HEK293T (cell line): ENCODE measurements around the gene DROSHA.

Experiments
- ARNT ChIP-seq: fragments of 450-650 bp; IDR thresholded peaks from 2 replicates; pipeline ENCODE4 v1.6.1; 2017; ENCODE audit warnings: mild to moderate bottlenecking
- BHLHE40 ChIP-seq: fragments of 450-650 bp; IDR thresholded peaks from 2 replicates; pipeline ENCODE4 v1.6.1; 2016; ENCODE audit warnings: mild to moderate bottlenecking, moderate library complexity, borderline replicate concordance
- CTBP1 ChIP-seq: fragments of 450-650 bp; IDR thresholded peaks from 2 replicates; pipeline ENCODE4 v1.6.1; 2016; ENCODE audit warnings: borderline replicate concordance
- ELF4 ChIP-seq: fragments of 450-650 bp; IDR thresholded peaks from 2 replicates; pipeline ENCODE4 v1.6.1; 2017; ENCODE audit warnings: antibody characterized with exemption
- FOXA1 ChIP-seq: fragments of 450-650 bp; IDR thresholded peaks from 2 replicates; pipeline ENCODE4 v1.6.1; 2016; ENCODE audit warnings: mild to moderate bottlenecking
- FOXK2 ChIP-seq: fragments of 450-650 bp; IDR thresholded peaks from 2 replicates; pipeline ENCODE4 v1.6.1; 2016; ENCODE audit warnings: mild to moderate bottlenecking
- FOXM1 ChIP-seq: fragments of 450-650 bp; IDR thresholded peaks from 2 replicates; pipeline ENCODE4 v1.6.1; 2017; ENCODE audit warnings: mild to moderate bottlenecking, borderline replicate concordance
- L3MBTL2 ChIP-seq: fragments of 450-650 bp; conservative IDR thresholded peaks from 2 replicates; pipeline ENCODE4 v1.6.1; 2016; ENCODE audit warnings: mild to moderate bottlenecking
- LEF1 ChIP-seq: fragments of 450-650 bp; IDR thresholded peaks from 2 replicates; pipeline ENCODE4 v1.6.1; 2017; ENCODE audit warnings: mild to moderate bottlenecking, borderline replicate concordance
- PKNOX1 ChIP-seq: fragments of 450-650 bp; IDR thresholded peaks from 2 replicates; pipeline ENCODE4 v1.6.1; 2016
- SP1 ChIP-seq: fragments of 450-650 bp; IDR thresholded peaks from 2 replicates; pipeline ENCODE4 v1.6.1; 2017
- SUZ12 ChIP-seq: fragments of 450-650 bp; IDR thresholded peaks from 2 replicates; pipeline ENCODE4 v1.6.1; 2016; ENCODE audit warnings: mild to moderate bottlenecking
- TARDBP ChIP-seq: fragments of 450-650 bp; IDR thresholded peaks from 2 replicates; pipeline ENCODE4 v1.6.1; 2016

GRCh38 chr5:31471040-31471439 is 60.9 kb downstream of the DROSHA start:
- TF ChIP-seq SUZ12, result no peak
- TF ChIP-seq ELF4, result no peak
- TF ChIP-seq FOXK2, result no peak
- TF ChIP-seq TARDBP, result no peak
- TF ChIP-seq SP1, result no peak
- TF ChIP-seq FOXM1, result no peak
- TF ChIP-seq ARNT, result no peak
- no peak for TF ChIP-seq PKNOX1
- no peak for TF ChIP-seq L3MBTL2
- no peak for TF ChIP-seq LEF1
- TF ChIP-seq FOXA1, result no peak
- no peak for TF ChIP-seq BHLHE40
- TF ChIP-seq CTBP1, result no peak
